Left hindlimb (tissue), 1 donor: Measurements from ENCODE around the gene C1orf167.

Experiments
- DNase-seq: peaks from one replicate; pipeline ENCODE4 v3.0.0-alpha.2; 2018

C1orf167 gene

GRCh38 chr1:11837767-11838348 is 75.9 kb downstream of the C1orf167 start:
- DNase-seq = no peak

GRCh38 chr1:11838349-11839272 is 76.6 kb downstream of the C1orf167 start:
- DNase-seq = peak; percentile 71
